Psoas muscle (tissue), 8 donors: ENCODE results near the gene ITPA. TPM values are rescaled to one million over a fixed set of nuclear protein-coding genes. Genes with fewer than 3 reads are reported as not detected.
"Not testable (repeated sequence)": the region's sequence is repeated elsewhere in the genome, so short reads cannot be mapped to it uniquely, and the experiment has no call there.

ENCODE experiments used
- ATAC-seq, 4 donors: fragments of 200-7000 bp; cut with Tn5 transposase; one replicate each; pipeline ENCODE4 v1.9.1; 2020; ENCODE audit warnings: moderate library complexity in 3 of 4, mild to moderate bottlenecking in 2 of 4
- DNase-seq, 2 donors: peaks; one replicate each; pipeline ENCODE4 v3.0.0-alpha.2; 2020
- H3K27ac ChIP-seq: fragments of 200-600 bp; one replicate; pipeline ENCODE4 v1.8.0; 2022
- H3K27me3 ChIP-seq, 3 donors: fragments of 200-600 bp in 1 of 3; one replicate each; pipeline versions ENCODE4 v1.6.1 to v1.8.0; 2013 to 2022; ENCODE audit warnings: low read length in 2 of 3, mild to moderate bottlenecking in 2 of 3, moderate library complexity in 1 of 3; ENCODE audit not compliant: insufficient read depth in 3 of 3
- H3K36me3 ChIP-seq, 2 donors: fragments of 200-600 bp in 1 of 2; one replicate each; pipeline versions ENCODE4 v1.6.1 to v1.8.0; 2013 to 2022; ENCODE audit warnings: low read depth in 1 of 2, mild to moderate bottlenecking in 1 of 2, moderate library complexity in 1 of 2; ENCODE audit not compliant: insufficient read depth in 1 of 2
- H3K4me1 ChIP-seq: fragments of 200-600 bp; one replicate; pipeline ENCODE4 v1.8.0; 2022
- H3K4me3 ChIP-seq: fragments of 200-600 bp; one replicate; pipeline ENCODE4 v1.8.0; 2022; ENCODE audit warnings: mild to moderate bottlenecking
- H3K9me3 ChIP-seq: fragments of 200-600 bp; one replicate; pipeline ENCODE4 v1.8.0; 2022
- WGBS, 3 donors: extraction: QIAGEN DNeasy Blood & Tissue Kit; methylation state at CpG; one replicate each; pipeline versions ENCODE4 v1.1.6 to v1.1.7; 2013; 5-methylcytosine and 5-hydroxymethylcytosine counted together
- intact Hi-C, 2 donors: fragments of 100-400 bp; cut with DNase I; formaldehyde crosslinking; loops; one replicate each; pipeline versions ENCODE4 v1.11.0 to v1.14.2; 2022
- polyA plus RNA-seq, 3 donors: library from polyadenylated mRNA; stranded (reverse); fragments of 200-250 nt; gene quantifications; one replicate each; pipeline ENCODE4 v1.2.3, GENCODE V29; 2013
- total RNA-seq, 4 donors: library from RNA; stranded (reverse); fragmentation: NEBNext Ultra II Directional in 2 of 4; extraction: Animal tissue kit (Norgen Biotek cat#: 25700) in 2 of 4; gene quantifications; one replicate each; pipeline versions ENCODE4 v1.2.1 to v1.2.4, GENCODE V29; 2021 to 2023
- TF ChIP-seq, protein P1 (sequence below): fragments of 200-600 bp; IDR thresholded peaks from one replicate; pipeline ENCODE4 v1.8.0; 2022; ENCODE audit warnings: antibody characterized with exemption
- donor health status: healthy with polysubstance abuse.
- donor health status: DM: no; HTN: no; CAD: no; lungs with moderate emphysema.
- donor health status: Bipolar disorder and iron deficiency.
- donor health status: healthy.
- donor health status: DM: yes; HTN: yes; CAD: no.
- donor health status: DM: no; HTN: no; CAD: no.
- donor health status: DM: no; HTN: no; CAD: no.
- donor health status: DM: yes; HTN: yes; CAD: no.

The ITPA gene
- total and polyA plus RNA-seq, 7 donors = 19.6 to 83.9 (median 26.0) TPM

DNA sequence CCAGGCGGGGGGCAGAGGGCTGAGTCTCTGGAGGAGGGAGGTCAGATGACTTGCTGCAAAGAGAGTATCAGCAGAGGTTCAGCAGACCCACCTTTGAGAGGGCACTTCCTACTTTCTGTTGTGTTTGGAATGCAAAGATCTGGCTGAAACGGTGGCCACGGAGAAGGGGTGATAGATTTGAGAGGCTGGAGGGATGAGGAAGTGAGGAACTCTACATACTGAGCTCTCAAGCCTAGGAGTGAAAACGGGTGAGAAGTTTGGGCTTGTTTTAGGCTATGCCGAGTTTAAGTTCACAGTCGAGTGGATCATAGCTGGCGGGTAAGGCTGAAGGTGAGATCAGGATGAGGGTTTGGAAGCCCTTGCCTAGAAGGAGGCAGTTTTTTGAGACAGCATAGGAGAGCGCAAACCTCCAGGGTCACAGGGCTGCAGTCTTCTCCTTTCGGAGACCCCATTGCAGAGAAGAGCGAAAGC is 477 bp upstream of the ITPA start:
- intact Hi-C loops = loop anchor here (1.0 to 10.0 kb wide), 2 partner anchors 91 to 164 kb away; partner anchors contain the start of genes GNRH2 (in 1 of the 2) and MRPS26 (in 1 of the 2)

DNA sequence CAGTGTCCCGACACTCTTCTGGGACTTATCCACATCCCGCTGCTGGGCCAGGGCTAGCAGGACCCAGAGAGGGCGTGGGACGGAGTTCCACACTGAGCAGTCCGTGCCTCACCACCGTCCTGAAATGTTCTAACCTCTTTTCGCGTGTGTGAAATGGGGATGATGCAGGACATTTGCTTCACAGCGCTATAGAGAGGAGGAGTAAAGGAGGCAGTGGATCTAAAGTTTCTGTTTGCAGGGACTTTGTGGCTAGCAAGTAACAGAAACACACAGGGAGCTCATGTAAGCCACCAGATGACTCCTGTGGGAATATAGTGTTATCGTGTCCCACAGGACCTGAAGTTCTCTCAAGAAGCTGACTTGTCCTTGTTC is 634 bp downstream of the ITPA start:
- TF ChIP-seq, protein P1, sequence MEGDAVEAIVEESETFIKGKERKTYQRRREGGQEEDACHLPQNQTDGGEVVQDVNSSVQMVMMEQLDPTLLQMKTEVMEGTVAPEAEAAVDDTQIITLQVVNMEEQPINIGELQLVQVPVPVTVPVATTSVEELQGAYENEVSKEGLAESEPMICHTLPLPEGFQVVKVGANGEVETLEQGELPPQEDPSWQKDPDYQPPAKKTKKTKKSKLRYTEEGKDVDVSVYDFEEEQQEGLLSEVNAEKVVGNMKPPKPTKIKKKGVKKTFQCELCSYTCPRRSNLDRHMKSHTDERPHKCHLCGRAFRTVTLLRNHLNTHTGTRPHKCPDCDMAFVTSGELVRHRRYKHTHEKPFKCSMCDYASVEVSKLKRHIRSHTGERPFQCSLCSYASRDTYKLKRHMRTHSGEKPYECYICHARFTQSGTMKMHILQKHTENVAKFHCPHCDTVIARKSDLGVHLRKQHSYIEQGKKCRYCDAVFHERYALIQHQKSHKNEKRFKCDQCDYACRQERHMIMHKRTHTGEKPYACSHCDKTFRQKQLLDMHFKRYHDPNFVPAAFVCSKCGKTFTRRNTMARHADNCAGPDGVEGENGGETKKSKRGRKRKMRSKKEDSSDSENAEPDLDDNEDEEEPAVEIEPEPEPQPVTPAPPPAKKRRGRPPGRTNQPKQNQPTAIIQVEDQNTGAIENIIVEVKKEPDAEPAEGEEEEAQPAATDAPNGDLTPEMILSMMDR = no peak
- intact Hi-C loops = loop anchor here (1.0 to 10.0 kb wide), 2 partner anchors 92 to 165 kb away; partner anchors contain the start of genes GNRH2 (in 1 of the 2) and MRPS26 (in 1 of the 2)
- Histone ChIP-seq H3K27me3 (peaks cover 0 to 2% (median 0%) of the 10 kb centered on the region in 3 donors), H3K4me1 (peaks cover 9% of the 10 kb centered on the region), H3K4me3 (peak overlapping the region; percentile 97), H3K27ac (peak overlapping the region; percentile 84), H3K36me3 (peaks cover 0 to 21% of the 10 kb centered on the region in 2 donors), H3K9me3 (no peaks in the 10 kb centered on the region)
- WGBS, 3 donors = 0 to 1% (median 1%) methylated on average over 10 of the region's 10 CpGs
- no peak for DNase-seq
- ATAC-seq = peak; percentile 39 to 63 (median 54)

More for the DNA sequence above, 477 bp upstream of the ITPA start:
- WGBS, 3 donors = 5 to 6% (median 5%) methylated on average over 10 of the region's 10 CpGs
- no peak for DNase-seq
- peaks cover 0 to 10% of the 10 kb centered on the region in 2 donors for H3K36me3 ChIP-seq
- H3K27ac ChIP-seq = peak overlapping the region; percentile 84
- H3K9me3 ChIP-seq = no peaks in the 10 kb centered on the region
- peak overlapping the region; percentile 97 for H3K4me3 ChIP-seq
- peaks cover 0 to 2% (median 0%) of the 10 kb centered on the region in 3 donors for H3K27me3 ChIP-seq
- peak in 1 of 4 donors; percentile 4 for ATAC-seq
- peaks cover 9% of the 10 kb centered on the region for H3K4me1 ChIP-seq
- TF ChIP-seq, protein P1 = no peak

- no peaks in the 10 kb centered on the region for H3K9me3 ChIP-seq
- TF ChIP-seq, protein P1 = no peak
- H3K36me3 ChIP-seq = peaks cover 3 to 25% of the 10 kb centered on the region in 2 donors
- H3K4me1 ChIP-seq = peaks cover 9% of the 10 kb centered on the region
- H3K4me3 ChIP-seq = peak overlapping the region; percentile 97
- DNase-seq = no peak
- H3K27ac ChIP-seq = peak overlapping the region; percentile 84
- ATAC-seq = no peak
- peaks cover 0 to 2% (median 0%) of the 10 kb centered on the region in 3 donors for H3K27me3 ChIP-seq
- 65 to 77% (median 68%) methylated on average over 2 of the region's 2 CpGs for WGBS, 3 donors
- intact Hi-C loops = no loop called here
Measured at GRCh38 chr20:3210346-3210745, 1.0 kb downstream of the ITPA start.

DNA sequence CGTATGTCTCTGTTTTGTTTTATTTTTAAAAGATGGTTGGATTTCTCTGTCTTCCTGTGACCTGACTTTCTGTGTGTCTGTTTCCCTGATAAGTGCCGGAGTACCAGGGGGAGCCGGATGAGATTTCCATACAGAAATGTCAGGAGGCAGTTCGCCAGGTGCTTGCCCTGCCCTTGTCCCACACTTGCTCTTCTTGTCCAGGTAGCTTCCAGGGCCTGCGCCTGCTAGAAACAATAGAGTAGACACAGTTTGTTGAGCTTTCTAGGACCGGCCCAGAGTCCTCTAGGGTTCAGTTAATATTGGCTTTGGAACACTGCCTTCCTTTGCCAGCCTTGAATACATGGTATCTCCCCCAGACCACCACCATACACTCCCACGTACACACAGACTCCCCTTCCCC is 3.9 kb downstream of the ITPA start:
- Histone ChIP-seq H3K36me3 (peaks cover 3 to 50% of the 10 kb centered on the region in 2 donors), H3K27me3 (no peaks in the 10 kb centered on the region), H3K9me3 (no peaks in the 10 kb centered on the region), H3K4me3 (no peak overlapping the region), H3K27ac (no peak overlapping the region), H3K4me1 (peaks cover 11% of the 10 kb centered on the region)
- WGBS, 3 donors = 85 to 97% (median 91%) methylated on average over 7 of the region's 7 CpGs
- DNase-seq (no peak), ATAC-seq (no peak)
- TF ChIP-seq, protein P1 = no peak
- intact Hi-C loops = no loop called here

DNA sequence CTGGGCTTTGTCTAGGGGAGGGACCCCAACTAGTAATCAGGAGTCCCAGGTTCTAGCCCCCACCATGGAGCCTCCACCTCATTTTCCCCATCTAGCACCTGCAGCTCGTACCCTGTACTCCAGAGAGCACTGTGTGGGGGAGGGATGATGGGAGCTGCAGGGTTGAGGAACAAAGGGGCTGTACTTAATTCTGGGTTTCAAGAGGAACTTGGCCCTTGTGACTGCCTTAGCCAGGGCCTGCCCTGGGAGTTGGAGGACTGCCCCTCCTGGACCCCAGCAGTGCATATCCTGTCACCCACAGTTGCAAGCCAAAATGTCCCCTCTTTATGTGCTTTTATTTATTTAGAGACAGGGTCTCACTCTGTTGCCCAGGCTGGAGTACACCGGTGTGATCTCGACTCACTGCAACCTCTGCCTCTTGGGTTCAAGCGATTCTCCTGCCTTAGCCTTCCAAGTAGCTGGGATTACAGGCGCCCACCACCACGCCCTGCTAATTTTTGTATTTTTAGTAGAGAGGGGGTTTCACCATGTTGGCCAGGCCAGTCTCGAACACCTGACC is 6.1 kb downstream of the ITPA start:
- 88 to 97% (median 92%) methylated on average over 7 of the region's 7 CpGs for WGBS, 3 donors
- H3K4me1 ChIP-seq = peaks cover 10% of the 10 kb centered on the region
- ATAC-seq, DNase-seq, H3K27me3 ChIP-seq, H3K9me3 ChIP-seq, H3K27ac ChIP-seq, H3K4me3 ChIP-seq, intact Hi-C loops: not testable (repeated sequence)
- H3K36me3 ChIP-seq = peaks cover 3 to 59% of the 10 kb centered on the region in 2 donors
